CD8-positive, alpha-beta memory T cell (primary cell): ENCODE measurements around the gene CUL4B. TPM values are rescaled to one million over a fixed set of nuclear protein-coding genes. Genes with fewer than 3 reads are reported as not detected.
"Not testable (repeated sequence)": the region's sequence is repeated elsewhere in the genome, so short reads cannot be mapped to it uniquely, and the experiment has no call there.

ENCODE experiments used
- CTCF ChIA-PET: fragments of 350-600 bp; sonication (Branson Sonifier 250); formaldehyde crosslinking; loops from one replicate; lab custom pipeline; 2021; ENCODE audit warnings: antibody characterized with exemption; lab: Charles Lee
- POLR2A ChIA-PET: fragments of 350-600 bp; sonication (Branson Sonifier 250); formaldehyde crosslinking; loops from one replicate; lab custom pipeline; 2021; ENCODE audit warnings: antibody characterized with exemption; lab: Charles Lee
- DNase-seq, 5 donors: peaks; one replicate each; pipeline versions ENCODE4 v3.0.0 to v3.0.0-alpha.2; 2020 to 2022; ENCODE audit warnings: mixed read lengths in 1 of 5
- H3K27ac ChIP-seq: one replicate; pipeline ENCODE4 v1.7.0; 2013; ENCODE audit warnings: low read depth, mild to moderate bottlenecking, low read length, moderate library complexity
- H3K27me3 ChIP-seq: 2 replicates; pipeline ENCODE4 v1.7.0; 2013; ENCODE audit warnings: low read length, mild to moderate bottlenecking; ENCODE audit not compliant: insufficient read depth, poor library complexity, severe bottlenecking
- H3K36me3 ChIP-seq: 2 replicates; pipeline ENCODE4 v1.7.0; 2013; ENCODE audit warnings: mild to moderate bottlenecking, low read length, moderate library complexity; ENCODE audit not compliant: insufficient read depth
- H3K4me1 ChIP-seq: 2 replicates; pipeline ENCODE4 v1.7.0; 2013; ENCODE audit warnings: mild to moderate bottlenecking, low read length, moderate library complexity; ENCODE audit not compliant: insufficient read depth
- H3K4me3 ChIP-seq: 2 replicates; pipeline ENCODE4 v1.7.0; 2013; ENCODE audit warnings: mild to moderate bottlenecking, low read length
- H3K9me3 ChIP-seq: 2 replicates; pipeline ENCODE4 v1.7.0; 2013; ENCODE audit warnings: mild to moderate bottlenecking, low read length
- H3K27ac Mint-ChIP-seq, 8 donors: one replicate each; pipeline ENCODE4 v1.8.0; 2020 to 2021; ENCODE audit warnings: mixed read lengths in 8 of 8, mild to moderate bottlenecking in 6 of 8, inconsistent platforms in 3 of 8, moderate library complexity in 3 of 8
- H3K27me3 Mint-ChIP-seq, 2 donors: one replicate each; pipeline ENCODE4 v1.8.0; 2020 to 2021; ENCODE audit warnings: mixed read lengths in 2 of 2, mild to moderate bottlenecking in 1 of 2, moderate library complexity in 1 of 2
- H3K36me3 Mint-ChIP-seq, 3 donors: one replicate each; pipeline ENCODE4 v1.8.0; 2020 to 2021; ENCODE audit warnings: mixed read lengths in 3 of 3, inconsistent platforms in 1 of 3, mild to moderate bottlenecking in 1 of 3
- H3K4me1 Mint-ChIP-seq, 3 donors: one replicate each; pipeline ENCODE4 v1.8.0; 2020 to 2021; ENCODE audit warnings: mixed read lengths in 3 of 3, inconsistent platforms in 1 of 3, mild to moderate bottlenecking in 1 of 3
- H3K4me3 Mint-ChIP-seq, 7 donors: one replicate each; pipeline ENCODE4 v1.8.0; 2020 to 2021; ENCODE audit warnings: mixed read lengths in 7 of 7, mild to moderate bottlenecking in 6 of 7, moderate library complexity in 4 of 7, inconsistent platforms in 2 of 7
- H3K9me3 Mint-ChIP-seq, 5 donors: one replicate each; pipeline ENCODE4 v1.8.0; 2020 to 2022; ENCODE audit warnings: mixed read lengths in 5 of 5, mild to moderate bottlenecking in 3 of 5, moderate library complexity in 2 of 5, inconsistent platforms in 1 of 5
- polyA plus RNA-seq: library from polyadenylated mRNA; unstranded; fragments of 300-500 nt; fragmentation: Illumina TruSeq; gene quantifications from one replicate; pipeline ENCODE4 v1.2.3, GENCODE V29; 2021
- total RNA-seq, 2 experiments: library from RNA; stranded (reverse); gene quantifications; one replicate each; pipeline ENCODE4 v1.2.3, GENCODE V29; 2021

CUL4B gene
- total and polyA plus RNA-seq, 3 experiments from 2014 or later: 21.8 to 28.9 (median 26.4) TPM

DNA sequence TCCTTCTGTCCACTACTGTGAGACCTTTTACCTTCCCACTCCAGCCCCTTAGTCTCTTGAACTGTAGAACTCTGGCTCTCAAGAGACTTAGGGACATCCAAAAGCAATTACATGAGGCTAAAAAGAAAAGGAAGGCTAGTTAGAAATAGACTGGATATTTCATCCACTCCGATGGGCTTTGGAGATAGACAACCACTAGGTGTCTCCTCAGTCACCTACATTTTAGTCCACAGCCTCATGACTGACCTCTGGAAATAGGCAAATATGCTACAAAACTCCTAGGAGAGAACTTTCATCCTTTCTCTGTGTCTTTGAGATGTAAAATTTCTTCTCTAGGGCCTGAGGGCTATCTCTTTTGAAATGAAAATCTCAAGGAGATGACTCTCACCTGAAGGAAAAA is 46.5 kb downstream of the CUL4B start:
- no peak for DNase-seq

DNA sequence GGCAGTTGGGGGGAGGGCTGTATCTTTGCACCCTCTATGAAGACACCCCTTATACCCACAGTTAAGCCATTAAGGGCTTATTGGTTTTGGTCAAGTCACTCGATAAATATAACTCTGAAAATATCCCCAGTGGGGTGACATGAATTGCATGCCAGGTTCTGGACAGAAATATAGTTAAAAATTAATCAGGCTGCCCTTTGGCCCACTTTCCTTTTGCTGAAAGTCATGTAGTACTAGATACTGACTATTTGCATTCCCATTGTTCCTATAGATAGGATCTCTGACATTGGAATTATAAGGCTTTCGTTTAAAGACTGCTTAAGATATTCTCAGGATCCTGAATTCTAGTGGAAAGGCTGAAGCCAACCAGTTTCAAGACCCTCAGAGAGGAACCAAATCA is 48.1 kb downstream of the CUL4B start:
- no peaks in the 10 kb centered on the region for H3K4me1 Mint-ChIP-seq
- Histone ChIP-seq H3K9me3 (no peaks in the 10 kb centered on the region), H3K36me3 (no peaks in the 10 kb centered on the region), H3K27ac (no peak overlapping the region), H3K27me3 (no peaks in the 10 kb centered on the region), H3K4me3 (no peak overlapping the region), H3K4me1 (no peaks in the 10 kb centered on the region)
- H3K36me3 Mint-ChIP-seq: peaks cover 0 to 4% (median 0%) of the 10 kb centered on the region in 3 donors
- no peak for DNase-seq
- POLR2A ChIA-PET: no interaction called here
- no peak overlapping the region for H3K27ac Mint-ChIP-seq
- H3K9me3 Mint-ChIP-seq: no peaks in the 10 kb centered on the region
- CTCF ChIA-PET: no interaction called here
- H3K4me3 Mint-ChIP-seq: no peak overlapping the region
- peaks cover 0 to 10% of the 10 kb centered on the region in 2 donors for H3K27me3 Mint-ChIP-seq

More for the DNA sequence above, 46.5 kb downstream of the CUL4B start:
- CTCF ChIA-PET: no interaction called here
- Mint-ChIP-seq H3K4me3 (no peak overlapping the region), H3K9me3 (no peaks in the 10 kb centered on the region), H3K27ac (no peak overlapping the region), H3K36me3 (peaks cover 0 to 10% (median 0%) of the 10 kb centered on the region in 3 donors), H3K27me3 (peaks cover 0 to 10% of the 10 kb centered on the region in 2 donors), H3K4me1 (no peaks in the 10 kb centered on the region)
- H3K4me1 ChIP-seq: no peaks in the 10 kb centered on the region
- POLR2A ChIA-PET: no interaction called here
- no peaks in the 10 kb centered on the region for H3K27me3 ChIP-seq
- H3K9me3 ChIP-seq: no peaks in the 10 kb centered on the region
- no peak overlapping the region for H3K4me3 ChIP-seq
- H3K36me3 ChIP-seq: no peaks in the 10 kb centered on the region
- H3K27ac ChIP-seq: no peak overlapping the region

- Mint-ChIP-seq H3K4me3 (no peak overlapping the region), H3K4me1 (no peaks in the 10 kb centered on the region), H3K36me3 (peaks cover 0 to 3% (median 0%) of the 10 kb centered on the region in 3 donors), H3K27ac (no peak overlapping the region), H3K27me3 (peaks cover 0 to 10% of the 10 kb centered on the region in 2 donors), H3K9me3 (no peaks in the 10 kb centered on the region)
- no peaks in the 10 kb centered on the region for H3K4me1 ChIP-seq
- DNase-seq: no peak
- H3K36me3 ChIP-seq: no peaks in the 10 kb centered on the region
- H3K27ac ChIP-seq: no peak overlapping the region
- CTCF ChIA-PET: no interaction called here
- no peak overlapping the region for H3K4me3 ChIP-seq
- H3K9me3 ChIP-seq: no peaks in the 10 kb centered on the region
- H3K27me3 ChIP-seq: no peaks in the 10 kb centered on the region
- POLR2A ChIA-PET: no interaction called here
These were observed 48.5 kb downstream of the CUL4B start for GRCh38 chrX:120512222-120512621.

DNA sequence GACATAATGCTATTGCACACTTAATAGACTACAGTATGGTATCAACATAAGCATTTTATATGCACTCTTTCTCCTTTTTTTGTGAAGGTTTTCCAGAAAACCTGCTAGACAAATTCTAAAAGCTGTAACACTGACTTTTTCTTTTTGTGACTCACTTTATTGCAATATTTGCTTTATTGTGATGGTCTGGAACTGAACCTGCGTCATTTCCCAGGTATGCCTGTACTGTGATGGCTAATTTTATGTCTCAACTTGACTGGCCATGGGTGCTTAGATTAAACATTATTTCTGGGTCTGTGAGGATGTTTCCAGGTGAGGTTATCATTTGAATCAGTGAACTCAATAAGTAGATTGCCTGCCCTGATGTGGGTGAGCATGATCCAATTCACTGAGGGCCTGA is 56.2 kb downstream of the CUL4B start:
- ChIA-PET CTCF (no interaction called here), POLR2A (no interaction called here)
- DNase-seq: no peak
- Mint-ChIP-seq H3K4me1 (no peaks in the 10 kb centered on the region), H3K36me3 (no peaks in the 10 kb centered on the region), H3K4me3 (no peak overlapping the region), H3K9me3 (no peaks in the 10 kb centered on the region), H3K27me3 (peaks cover 0 to 2% of the 10 kb centered on the region in 2 donors), H3K27ac (no peak overlapping the region)
- H3K27ac ChIP-seq: no peak overlapping the region
- no peaks in the 10 kb centered on the region for H3K9me3 ChIP-seq
- no peaks in the 10 kb centered on the region for H3K27me3 ChIP-seq
- no peaks in the 10 kb centered on the region for H3K4me1 ChIP-seq
- no peak overlapping the region for H3K4me3 ChIP-seq
- H3K36me3 ChIP-seq: no peaks in the 10 kb centered on the region

DNA sequence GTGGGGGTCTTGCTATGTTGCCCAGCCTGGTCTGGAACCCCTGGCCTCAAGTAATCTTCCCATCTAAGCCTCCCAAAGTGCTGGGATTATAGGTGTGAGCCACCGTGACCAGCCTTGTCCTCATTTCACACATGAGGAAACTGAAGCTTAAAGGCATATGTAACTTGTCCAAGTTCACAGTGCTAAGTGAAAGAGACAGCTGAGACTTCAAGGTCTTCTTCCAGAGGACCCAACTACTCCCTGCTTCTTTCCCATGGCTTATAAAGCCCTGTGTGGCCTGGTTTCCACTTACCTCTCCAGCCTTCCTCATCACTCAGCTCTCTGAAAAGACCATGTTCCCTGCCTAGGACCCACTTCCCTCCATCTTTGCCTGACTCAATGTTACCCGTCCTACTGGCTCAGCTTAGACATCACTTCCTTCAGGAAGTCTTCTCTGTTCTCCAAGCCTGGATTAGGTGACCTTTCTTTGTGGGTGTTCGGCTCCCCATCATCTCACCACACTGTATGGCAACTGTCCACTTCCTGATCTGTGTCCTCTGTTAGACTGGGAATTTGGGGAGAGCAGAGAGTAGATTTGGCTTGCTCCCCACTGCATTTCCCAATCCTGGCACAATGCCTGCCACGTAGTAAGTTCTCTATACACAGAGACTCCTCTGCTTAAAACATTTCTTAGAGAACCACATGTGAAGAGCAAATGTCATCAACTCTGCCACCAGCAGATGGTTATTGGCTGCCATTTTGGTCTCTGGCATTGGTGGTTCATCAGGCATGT is 61.3 kb downstream of the CUL4B start:
- H3K4me1 Mint-ChIP-seq: peaks cover 5 to 11% (median 5%) of the 10 kb centered on the region in 3 donors
- H3K27me3 Mint-ChIP-seq: peaks cover 0 to 2% of the 10 kb centered on the region in 2 donors
- no peaks in the 10 kb centered on the region for H3K9me3 Mint-ChIP-seq
- ChIA-PET CTCF (interaction anchor here (2.2 kb wide), 1 partner anchor 164 kb away, joined by 11 read pairs; no protein-coding TSS in a partner anchor), POLR2A (no interaction called here)
- H3K27ac ChIP-seq: no peak overlapping the region
- H3K9me3 ChIP-seq: no peaks in the 10 kb centered on the region
- no peaks in the 10 kb centered on the region for H3K36me3 ChIP-seq
- H3K27me3 ChIP-seq: no peaks in the 10 kb centered on the region
- no peaks in the 10 kb centered on the region for H3K4me1 ChIP-seq
- H3K4me3 Mint-ChIP-seq: no peak overlapping the region
- H3K4me3 ChIP-seq: no peak overlapping the region
- H3K36me3 Mint-ChIP-seq: no peaks in the 10 kb centered on the region
- no peak for DNase-seq
- H3K27ac Mint-ChIP-seq: no peak overlapping the region

DNA sequence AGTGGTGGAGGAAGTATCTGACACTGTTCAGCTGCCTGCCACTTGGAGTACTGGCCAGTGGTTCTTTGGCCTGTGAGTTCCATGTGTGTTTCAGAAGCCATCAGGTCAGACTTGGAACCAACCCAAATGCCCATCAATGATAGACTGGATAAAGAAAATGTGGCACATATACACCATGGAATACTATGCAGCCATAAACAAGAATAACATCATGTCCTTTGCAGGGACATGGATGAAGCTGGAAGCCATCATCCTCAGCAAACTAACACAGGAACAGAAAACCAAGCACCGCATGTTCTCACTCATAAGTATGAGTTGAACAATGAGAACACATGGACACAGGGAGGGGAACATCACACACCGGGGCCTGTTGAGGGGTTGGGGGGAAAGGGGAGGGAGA is 70.6 kb downstream of the CUL4B start:
- H3K9me3 Mint-ChIP-seq, H3K36me3 ChIP-seq, CTCF ChIA-PET, POLR2A ChIA-PET, H3K36me3 Mint-ChIP-seq, H3K27me3 ChIP-seq, H3K9me3 ChIP-seq, DNase-seq, H3K27me3 Mint-ChIP-seq, H3K27ac ChIP-seq, H3K27ac Mint-ChIP-seq, H3K4me3 Mint-ChIP-seq, H3K4me3 ChIP-seq: not testable (repeated sequence)
- H3K4me1 ChIP-seq: peaks cover 18% of the 10 kb centered on the region
- peaks cover 20 to 28% (median 23%) of the 10 kb centered on the region in 3 donors for H3K4me1 Mint-ChIP-seq

DNA sequence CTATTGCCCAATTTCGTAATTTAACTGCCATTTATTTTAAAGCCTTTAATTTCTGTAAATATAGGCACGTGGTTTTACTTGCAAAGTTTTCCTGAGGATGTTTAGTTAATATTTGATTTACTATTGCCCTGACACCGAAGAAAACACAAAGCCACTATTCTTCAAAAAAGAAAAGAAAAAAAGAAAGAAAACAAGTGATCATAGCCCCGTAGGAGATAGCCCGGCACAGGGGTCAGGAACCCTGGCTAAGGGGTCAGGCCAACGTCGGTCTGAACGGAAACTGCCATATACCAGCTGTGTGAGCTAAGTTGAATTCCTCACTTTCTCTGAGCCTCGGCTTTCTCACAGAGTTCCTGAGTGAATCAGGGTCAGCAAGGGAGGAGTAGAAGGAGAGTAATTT is 74.0 kb downstream of the CUL4B start:
- CTCF ChIA-PET: interaction anchor here (1.1 to 2.1 kb wide), 8 partner anchors 9 to 186 kb away, joined by 3 to 7 read pairs (median 4); no protein-coding TSS in a partner anchor
- no peak for DNase-seq
- peaks cover 20% of the 10 kb centered on the region for H3K4me1 ChIP-seq
- no peaks in the 10 kb centered on the region for H3K36me3 ChIP-seq
- no peak overlapping the region for H3K4me3 ChIP-seq
- peak overlapping the region in 1 of 8 donors; percentile 39 for H3K27ac Mint-ChIP-seq
- POLR2A ChIA-PET: interaction anchor here (0.9 kb wide), 1 partner anchor 143 kb away, joined by 3 read pairs; the partner anchor contains the start of gene C1GALT1C1
- no peak overlapping the region for H3K27ac ChIP-seq
- H3K4me1 Mint-ChIP-seq: peaks cover 21 to 29% (median 24%) of the 10 kb centered on the region in 3 donors
- H3K4me3 Mint-ChIP-seq: peak overlapping the region in 3 of 7 donors; percentile 8 to 25 (median 16)
- H3K27me3 Mint-ChIP-seq: peaks cover 0 to 7% of the 10 kb centered on the region in 2 donors
- H3K36me3 Mint-ChIP-seq: peaks cover 0 to 6% (median 0%) of the 10 kb centered on the region in 3 donors
- no peaks in the 10 kb centered on the region for H3K9me3 Mint-ChIP-seq
- H3K27me3 ChIP-seq: no peaks in the 10 kb centered on the region
- H3K9me3 ChIP-seq: no peaks in the 10 kb centered on the region
